CD1c-positive myeloid dendritic cell (primary cell): ENCODE measurements around the gene SNAP47.
A peak's percentile ranks its signal among the peaks of the same experiment; 100 is the strongest.

ENCODE experiments used
- DNase-seq: peaks from one replicate; pipeline ENCODE4 v3.0.0-alpha.2; 2016; ENCODE audit errors: extremely low spot score

The SNAP47 gene

GRCh38 chr1:227781314-227781930 is 46.2 kb downstream of the SNAP47 start:
- DNase-seq: no peak

GRCh38 chr1:227782226-227782625 is 47.0 kb downstream of the SNAP47 start:
- DNase-seq: no peak

GRCh38 chr1:227785094-227785804 is 50.0 kb downstream of the SNAP47 start:
- no peak for DNase-seq

- no peak for DNase-seq
Observed at GRCh38 chr1:227785805-227786671, 50.8 kb downstream of the SNAP47 start.

GRCh38 chr1:227786673-227787512 is 51.7 kb downstream of the SNAP47 start:
- no peak for DNase-seq

GRCh38 chr1:227787513-227788270 is 52.5 kb downstream of the SNAP47 start:
- DNase-seq: peak; percentile 85

GRCh38 chr1:227788271-227789083 is 53.2 kb downstream of the SNAP47 start:
- peak; percentile 32 for DNase-seq

- no peak for DNase-seq
Observed at GRCh38 chr1:227789084-227790033, 54.1 kb downstream of the SNAP47 start.

- DNase-seq: no peak
Observed at GRCh38 chr1:227790034-227790400, 54.8 kb downstream of the SNAP47 start.

GRCh38 chr1:227790868-227791267 is 55.6 kb downstream of the SNAP47 start:
- no peak for DNase-seq

- DNase-seq: no peak
Observed at GRCh38 chr1:227791425-227792143, 56.3 kb downstream of the SNAP47 start.

- DNase-seq: no peak
Observed at GRCh38 chr1:227792216-227793078, 57.2 kb downstream of the SNAP47 start.

- no peak for DNase-seq
Observed at GRCh38 chr1:227793079-227793947, 58.1 kb downstream of the SNAP47 start.

GRCh38 chr1:227793948-227794816 is 58.9 kb downstream of the SNAP47 start:
- no peak for DNase-seq

GRCh38 chr1:227794817-227795192 is 59.6 kb downstream of the SNAP47 start:
- no peak for DNase-seq
